ENCODE data around the gene REV3L.
"Not testable (repeated sequence)": the region's sequence is repeated elsewhere in the genome, so short reads cannot be mapped to it uniquely, and the experiment has no call there.

Gene REV3L

DNA sequence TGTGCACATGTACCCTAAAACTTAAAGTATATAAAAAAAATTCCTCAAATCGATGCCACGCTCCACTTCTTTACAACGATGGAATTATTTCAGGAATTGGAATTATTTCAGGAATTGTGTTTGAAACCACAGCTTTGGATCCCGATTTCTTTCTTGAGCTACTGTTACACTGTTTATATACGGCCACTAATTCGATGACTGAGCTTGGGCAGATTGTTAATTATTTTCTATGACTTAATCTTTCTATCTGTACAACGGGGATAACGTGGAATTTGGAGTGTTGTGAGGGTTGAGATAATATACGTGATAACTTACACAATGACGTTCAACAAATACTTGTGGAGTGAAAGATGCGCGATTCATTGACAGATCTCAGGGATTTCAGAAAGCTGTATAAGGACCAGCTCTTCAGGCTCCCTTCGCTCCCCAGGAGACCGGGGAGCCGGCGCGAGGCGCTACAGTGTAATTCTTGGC is 224.4 kb downstream of the REV3L start:
- peak overlapping the region in 1 of 2 donors; percentile 90 for H3K4me3 ChIP-seq (ENCODE audit: low read length in 2 of 2)
- peak overlapping the region; percentile 34 to 56 for H3K9ac ChIP-seq (ENCODE audit: low read depth in 1 of 2, low read length in 2 of 2)

GRCh38 chr6:111258010-111258409 is 225.0 kb downstream of the REV3L start:
- Histone ChIP-seq H3K27me3 (ENCODE audit: control insufficient read depth in 2 of 2, insufficient read depth in 2 of 2, low read length in 2 of 2) (no peaks in the 10 kb centered on the region), H3K27ac (ENCODE audit: low read depth in 2 of 2, low read length in 2 of 2) (no peak overlapping the region)

More for the DNA sequence above, 224.4 kb downstream of the REV3L start:
- H3K9me3 ChIP-seq (ENCODE audit: control insufficient read depth in 2 of 2, low read length in 2 of 2): no peaks in the 10 kb centered on the region
- H3K27ac ChIP-seq (ENCODE audit: low read depth in 2 of 2, low read length in 2 of 2): no peak overlapping the region
- no peaks in the 10 kb centered on the region for H3K27me3 ChIP-seq (ENCODE audit: control insufficient read depth in 2 of 2, insufficient read depth in 2 of 2, low read length in 2 of 2)
- H3K36me3 ChIP-seq (ENCODE audit: control insufficient read depth in 2 of 2, insufficient read depth in 2 of 2, low read length in 2 of 2): peaks cover 0 to 7% of the 10 kb centered on the region in 2 donors
- peaks cover 5 to 11% of the 10 kb centered on the region in 2 donors for H3K4me1 ChIP-seq (ENCODE audit: control insufficient read depth in 2 of 2, insufficient read depth in 2 of 2, low read length in 2 of 2)

GRCh38 chr6:111256646-111257045 is 226.4 kb downstream of the REV3L start:
- H3K27me3 ChIP-seq (ENCODE audit: control insufficient read depth in 2 of 2, insufficient read depth in 2 of 2, low read length in 2 of 2): no peaks in the 10 kb centered on the region

More at GRCh38 chr6:111258010-111258409, 225.0 kb downstream of the REV3L start:
- Histone ChIP-seq H3K4me1 (ENCODE audit: control insufficient read depth in 2 of 2, insufficient read depth in 2 of 2, low read length in 2 of 2) (peaks cover 5 to 11% of the 10 kb centered on the region in 2 donors), H3K9ac (ENCODE audit: low read depth in 1 of 2, low read length in 2 of 2) (no peak overlapping the region), H3K4me3 (ENCODE audit: low read length in 2 of 2) (no peak overlapping the region), H3K36me3 (ENCODE audit: control insufficient read depth in 2 of 2, insufficient read depth in 2 of 2, low read length in 2 of 2) (peaks cover 0 to 7% of the 10 kb centered on the region in 2 donors), H3K9me3 (ENCODE audit: control insufficient read depth in 2 of 2, low read length in 2 of 2) (no peaks in the 10 kb centered on the region)

GRCh38 chr6:111255838-111256237 is 227.2 kb downstream of the REV3L start:
- H3K36me3 ChIP-seq (ENCODE audit: control insufficient read depth in 2 of 2, insufficient read depth in 2 of 2, low read length in 2 of 2); H3K4me1 ChIP-seq (ENCODE audit: control insufficient read depth in 2 of 2, insufficient read depth in 2 of 2, low read length in 2 of 2); H3K27ac ChIP-seq (ENCODE audit: low read depth in 2 of 2, low read length in 2 of 2); H3K9me3 ChIP-seq (ENCODE audit: control insufficient read depth in 2 of 2, low read length in 2 of 2); H3K9ac ChIP-seq (ENCODE audit: low read depth in 1 of 2, low read length in 2 of 2); H3K27me3 ChIP-seq (ENCODE audit: control insufficient read depth in 2 of 2, insufficient read depth in 2 of 2, low read length in 2 of 2); H3K4me3 ChIP-seq (ENCODE audit: low read length in 2 of 2): not testable (repeated sequence)

More at GRCh38 chr6:111256646-111257045, 226.4 kb downstream of the REV3L start:
- no peak overlapping the region for H3K4me3 ChIP-seq (ENCODE audit: low read length in 2 of 2)
- no peaks in the 10 kb centered on the region for H3K36me3 ChIP-seq (ENCODE audit: control insufficient read depth in 2 of 2, insufficient read depth in 2 of 2, low read length in 2 of 2)
- peaks cover 5 to 11% of the 10 kb centered on the region in 2 donors for H3K4me1 ChIP-seq (ENCODE audit: control insufficient read depth in 2 of 2, insufficient read depth in 2 of 2, low read length in 2 of 2)
- no peak overlapping the region for H3K27ac ChIP-seq (ENCODE audit: low read depth in 2 of 2, low read length in 2 of 2)
- no peaks in the 10 kb centered on the region for H3K9me3 ChIP-seq (ENCODE audit: control insufficient read depth in 2 of 2, low read length in 2 of 2)
- no peak overlapping the region for H3K9ac ChIP-seq (ENCODE audit: low read depth in 1 of 2, low read length in 2 of 2)

DNA sequence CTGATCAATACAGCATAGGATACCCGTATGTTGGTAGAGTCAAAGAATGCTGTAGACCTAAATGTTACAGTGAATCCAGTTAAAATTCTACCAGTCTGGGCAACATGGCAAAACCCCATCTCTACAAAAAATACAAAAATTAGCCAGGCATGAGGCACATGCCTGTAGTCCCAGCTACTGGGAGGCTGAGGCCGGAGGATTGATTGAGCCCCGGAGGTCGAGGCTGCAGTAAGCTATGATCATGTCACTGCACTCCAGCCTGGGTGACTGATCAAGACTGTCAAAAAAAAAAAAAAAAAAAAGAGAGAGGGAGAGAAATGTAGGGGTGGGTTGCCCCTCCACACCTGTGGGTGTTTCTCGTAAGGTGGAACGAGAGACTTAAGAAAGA is 228.2 kb downstream of the REV3L start:
- H3K9me3 ChIP-seq (ENCODE audit: control insufficient read depth in 2 of 2, low read length in 2 of 2): no peaks in the 10 kb centered on the region
- no peaks in the 10 kb centered on the region for H3K36me3 ChIP-seq (ENCODE audit: control insufficient read depth in 2 of 2, insufficient read depth in 2 of 2, low read length in 2 of 2)

GRCh38 chr6:111254004-111254778 is 228.8 kb downstream of the REV3L start:
- H3K27ac ChIP-seq (ENCODE audit: low read depth in 2 of 2, low read length in 2 of 2): no peak overlapping the region
- no peaks in the 10 kb centered on the region for H3K27me3 ChIP-seq (ENCODE audit: control insufficient read depth in 2 of 2, insufficient read depth in 2 of 2, low read length in 2 of 2)
- no peak overlapping the region for H3K4me3 ChIP-seq (ENCODE audit: low read length in 2 of 2)
- no peak overlapping the region for H3K9ac ChIP-seq (ENCODE audit: low read depth in 1 of 2, low read length in 2 of 2)
- H3K9me3 ChIP-seq (ENCODE audit: control insufficient read depth in 2 of 2, low read length in 2 of 2): no peaks in the 10 kb centered on the region
- H3K4me1 ChIP-seq (ENCODE audit: control insufficient read depth in 2 of 2, insufficient read depth in 2 of 2, low read length in 2 of 2): no peaks in the 10 kb centered on the region
- no peaks in the 10 kb centered on the region for H3K36me3 ChIP-seq (ENCODE audit: control insufficient read depth in 2 of 2, insufficient read depth in 2 of 2, low read length in 2 of 2)

More for the DNA sequence above, 228.2 kb downstream of the REV3L start:
- H3K27ac ChIP-seq (ENCODE audit: low read depth in 2 of 2, low read length in 2 of 2): no peak overlapping the region
- H3K4me3 ChIP-seq (ENCODE audit: low read length in 2 of 2): no peak overlapping the region
- no peaks in the 10 kb centered on the region for H3K4me1 ChIP-seq (ENCODE audit: control insufficient read depth in 2 of 2, insufficient read depth in 2 of 2, low read length in 2 of 2)
- no peaks in the 10 kb centered on the region for H3K27me3 ChIP-seq (ENCODE audit: control insufficient read depth in 2 of 2, insufficient read depth in 2 of 2, low read length in 2 of 2)
- H3K9ac ChIP-seq (ENCODE audit: low read depth in 1 of 2, low read length in 2 of 2): no peak overlapping the region

GRCh38 chr6:111252726-111253125 is 230.3 kb downstream of the REV3L start:
- Histone ChIP-seq H3K4me3 (ENCODE audit: low read length in 2 of 2) (no peak overlapping the region), H3K27me3 (ENCODE audit: control insufficient read depth in 2 of 2, insufficient read depth in 2 of 2, low read length in 2 of 2) (no peaks in the 10 kb centered on the region), H3K36me3 (ENCODE audit: control insufficient read depth in 2 of 2, insufficient read depth in 2 of 2, low read length in 2 of 2) (no peaks in the 10 kb centered on the region), H3K9ac (ENCODE audit: low read depth in 1 of 2, low read length in 2 of 2) (no peak overlapping the region), H3K9me3 (ENCODE audit: control insufficient read depth in 2 of 2, low read length in 2 of 2) (no peaks in the 10 kb centered on the region), H3K4me1 (ENCODE audit: control insufficient read depth in 2 of 2, insufficient read depth in 2 of 2, low read length in 2 of 2) (no peaks in the 10 kb centered on the region), H3K27ac (ENCODE audit: low read depth in 2 of 2, low read length in 2 of 2) (no peak overlapping the region)

- no peak overlapping the region for H3K27ac ChIP-seq (ENCODE audit: low read depth in 2 of 2, low read length in 2 of 2)
- H3K9ac ChIP-seq (ENCODE audit: low read depth in 1 of 2, low read length in 2 of 2): no peak overlapping the region
- no peaks in the 10 kb centered on the region for H3K9me3 ChIP-seq (ENCODE audit: control insufficient read depth in 2 of 2, low read length in 2 of 2)
- no peaks in the 10 kb centered on the region for H3K4me1 ChIP-seq (ENCODE audit: control insufficient read depth in 2 of 2, insufficient read depth in 2 of 2, low read length in 2 of 2)
- H3K27me3 ChIP-seq (ENCODE audit: control insufficient read depth in 2 of 2, insufficient read depth in 2 of 2, low read length in 2 of 2): no peaks in the 10 kb centered on the region
- H3K36me3 ChIP-seq (ENCODE audit: control insufficient read depth in 2 of 2, insufficient read depth in 2 of 2, low read length in 2 of 2): no peaks in the 10 kb centered on the region
- H3K4me3 ChIP-seq (ENCODE audit: low read length in 2 of 2): no peak overlapping the region
Observed at GRCh38 chr6:111250791-111251354, 232.1 kb downstream of the REV3L start.

Measured in mucosa of rectum (tissue), 2 donors.